Measurements from ENCODE around the gene CHST3. TPM values are rescaled to one million over a fixed set of nuclear protein-coding genes. Genes with fewer than 3 reads are reported as not detected.

CHST3 gene
- total and polyA plus RNA-seq, 11 donors, result 8.1 to 51.3 (median 25.0) TPM

DNA sequence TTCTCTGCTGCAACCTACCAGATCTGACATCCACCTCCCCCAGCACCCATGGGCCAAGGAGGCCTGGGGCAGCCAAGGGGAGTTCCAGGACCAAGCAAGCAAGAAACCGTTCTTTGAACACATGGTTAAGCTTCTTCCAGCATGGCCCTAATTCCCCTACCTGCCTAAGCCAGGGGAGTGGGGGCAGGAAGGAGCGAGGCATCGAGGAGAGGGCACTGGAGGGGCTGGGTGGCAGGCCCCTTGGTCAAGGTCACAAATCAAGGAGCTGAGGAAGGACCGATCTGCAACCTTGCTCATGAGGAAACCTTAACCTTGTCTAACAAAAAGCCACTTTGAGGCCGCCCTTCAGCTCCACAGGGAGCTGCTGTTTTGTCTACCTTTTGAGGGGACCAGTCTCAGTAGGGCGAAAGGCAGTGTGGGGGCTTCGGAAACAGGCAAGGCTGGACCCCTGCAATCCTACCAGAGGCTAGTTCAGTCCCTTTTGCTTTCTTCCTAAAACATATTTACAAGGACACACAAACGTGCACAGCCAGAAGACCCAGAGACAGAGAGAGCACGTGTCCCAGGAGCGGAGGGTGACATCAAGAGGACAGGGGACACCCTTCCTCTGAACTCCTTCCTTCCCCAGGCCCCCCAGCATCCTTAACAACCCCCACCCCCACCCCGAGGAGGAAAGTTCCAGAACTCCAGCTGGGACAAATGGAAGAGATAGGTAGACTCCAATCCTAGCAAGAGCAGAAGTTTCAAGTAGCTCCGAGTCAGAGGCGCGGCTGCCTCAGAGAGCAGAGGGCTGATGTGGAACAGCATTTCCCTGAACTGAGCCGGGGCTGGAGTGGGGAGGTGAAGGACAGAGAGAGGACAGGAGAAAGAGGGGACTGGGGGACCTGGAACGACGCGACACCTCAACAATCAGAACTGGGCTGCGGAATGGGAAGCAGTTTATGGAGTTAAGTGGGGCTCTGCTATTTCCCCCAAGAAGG lies 95.9 kb downstream of the CHST3 start:
- intact Hi-C loops (cut with DNase I), result loop anchor here in 5 of 10 donors (5.0 to 10.0 kb wide), 4 partner anchors 47 to 267 kb away; partner anchors contain the start of genes ANAPC16 (in 3 of the 5) and ASCC1 (in 3 of the 5)
- Histone ChIP-seq H3K4me1 (peaks cover 0 to 22% (median 7%) of the 10 kb centered on the region in 12 donors), H3K27ac (no peak overlapping the region), H3K4me3 (no peak overlapping the region), H3K9me3 (no peaks in the 10 kb centered on the region), H3K27me3 (no peaks in the 10 kb centered on the region), H3K36me3 (peaks cover 0 to 4% (median 0%) of the 10 kb centered on the region in 9 donors)
- DNase-seq (no peak), ATAC-seq (no peak)
- TF ChIP-seq, protein P1, sequence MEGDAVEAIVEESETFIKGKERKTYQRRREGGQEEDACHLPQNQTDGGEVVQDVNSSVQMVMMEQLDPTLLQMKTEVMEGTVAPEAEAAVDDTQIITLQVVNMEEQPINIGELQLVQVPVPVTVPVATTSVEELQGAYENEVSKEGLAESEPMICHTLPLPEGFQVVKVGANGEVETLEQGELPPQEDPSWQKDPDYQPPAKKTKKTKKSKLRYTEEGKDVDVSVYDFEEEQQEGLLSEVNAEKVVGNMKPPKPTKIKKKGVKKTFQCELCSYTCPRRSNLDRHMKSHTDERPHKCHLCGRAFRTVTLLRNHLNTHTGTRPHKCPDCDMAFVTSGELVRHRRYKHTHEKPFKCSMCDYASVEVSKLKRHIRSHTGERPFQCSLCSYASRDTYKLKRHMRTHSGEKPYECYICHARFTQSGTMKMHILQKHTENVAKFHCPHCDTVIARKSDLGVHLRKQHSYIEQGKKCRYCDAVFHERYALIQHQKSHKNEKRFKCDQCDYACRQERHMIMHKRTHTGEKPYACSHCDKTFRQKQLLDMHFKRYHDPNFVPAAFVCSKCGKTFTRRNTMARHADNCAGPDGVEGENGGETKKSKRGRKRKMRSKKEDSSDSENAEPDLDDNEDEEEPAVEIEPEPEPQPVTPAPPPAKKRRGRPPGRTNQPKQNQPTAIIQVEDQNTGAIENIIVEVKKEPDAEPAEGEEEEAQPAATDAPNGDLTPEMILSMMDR (IDR thresholded peaks at IDR 0.05), result no peak
- TF ChIP-seq POLR2A (IDR thresholded peaks at IDR 0.05), result no peak
- WGBS, 4 donors, result 80 to 88% (median 83%) methylated on average over 18 to 19 of the region's 19 CpGs

DNA sequence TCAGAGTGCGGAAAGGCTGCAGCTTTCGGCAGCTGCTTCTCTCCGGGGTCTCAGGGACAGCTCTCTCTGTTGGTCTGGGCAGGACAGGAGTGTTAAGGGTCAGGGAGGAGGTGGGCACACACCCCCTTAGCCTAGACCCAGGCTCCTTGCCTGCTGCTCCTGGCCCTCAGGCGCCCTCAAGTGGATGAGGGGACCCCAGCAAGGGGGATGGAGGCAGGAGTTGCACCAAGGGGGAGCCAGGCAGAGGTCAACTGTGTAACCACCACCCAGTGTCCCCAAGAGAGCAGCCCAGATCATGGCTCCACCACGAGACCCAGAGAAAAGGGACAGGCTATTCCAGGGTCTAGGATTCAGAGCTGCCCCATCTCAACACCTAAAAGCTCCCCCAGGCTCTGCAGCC lies 97.3 kb downstream of the CHST3 start:
- TF ChIP-seq POLR2A (IDR thresholded peaks at IDR 0.05), result no peak
- TF ChIP-seq, protein P1 (IDR thresholded peaks at IDR 0.05), result peak in 2 of 12 donors; percentile 17 to 20
- Histone ChIP-seq H3K9me3 (no peaks in the 10 kb centered on the region), H3K36me3 (peaks cover 0 to 16% (median 0%) of the 10 kb centered on the region in 9 donors), H3K4me1 (peaks cover 0 to 30% (median 10%) of the 10 kb centered on the region in 12 donors), H3K4me3 (no peak overlapping the region), H3K27ac (no peak overlapping the region), H3K27me3 (no peaks in the 10 kb centered on the region)
- 81 to 91% (median 88%) methylated on average over 5 of the region's 5 CpGs for WGBS, 4 donors
- DNase-seq (no peak), ATAC-seq (no peak)
- intact Hi-C loops (cut with DNase I), result no loop called here

DNA sequence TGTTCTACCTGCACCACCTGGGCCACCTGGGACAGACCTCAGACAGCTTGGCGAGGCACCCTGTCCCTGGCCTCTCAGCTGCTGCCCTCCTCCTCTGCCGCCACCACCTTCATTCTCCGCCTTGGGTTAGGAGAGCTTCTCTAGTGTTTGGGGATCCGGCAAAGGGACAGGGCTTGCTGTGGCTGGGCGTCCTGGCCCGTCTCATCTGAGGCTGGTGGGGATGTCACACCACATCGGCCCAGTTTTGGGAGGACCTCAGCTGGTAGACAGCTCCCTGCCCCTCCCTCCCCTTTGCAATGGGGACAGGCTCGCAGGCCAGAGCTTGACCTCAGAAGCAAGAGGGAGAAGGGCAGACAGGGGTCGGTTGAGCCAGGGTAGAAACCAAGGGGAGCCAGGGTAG lies 97.7 kb downstream of the CHST3 start:
- Histone ChIP-seq H3K4me3 (no peak overlapping the region), H3K27ac (no peak overlapping the region), H3K27me3 (no peaks in the 10 kb centered on the region), H3K36me3 (peaks cover 0 to 20% (median 0%) of the 10 kb centered on the region in 9 donors), H3K4me1 (peaks cover 0 to 30% (median 11%) of the 10 kb centered on the region in 12 donors), H3K9me3 (no peaks in the 10 kb centered on the region)
- no peak for ATAC-seq
- WGBS, 4 donors, result 90 to 93% (median 92%) methylated on average over 9 of the region's 9 CpGs
- intact Hi-C loops (cut with DNase I), result no loop called here
- TF ChIP-seq, protein P1 (IDR thresholded peaks at IDR 0.05), result no peak
- no peak for TF ChIP-seq POLR2A (IDR thresholded peaks at IDR 0.05)
- DNase-seq, result no peak

DNA sequence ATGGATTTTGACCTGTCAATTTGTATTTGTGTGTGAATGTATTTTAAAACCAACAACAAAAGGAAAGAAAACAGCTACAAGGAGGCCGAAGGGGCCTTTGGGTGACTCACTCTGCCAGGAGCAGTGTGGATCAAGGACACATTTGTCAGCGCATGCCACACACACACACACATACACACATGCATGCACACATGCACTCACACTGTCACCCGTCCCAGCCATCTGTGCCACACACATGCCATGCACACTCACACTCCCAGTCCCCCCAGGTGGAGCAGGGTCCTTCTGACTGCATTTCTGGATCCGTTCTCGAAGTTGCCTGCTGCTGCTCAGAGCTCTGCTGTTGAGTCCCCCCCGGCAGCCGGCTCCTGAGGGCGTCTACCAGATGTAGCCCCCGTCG lies 98.2 kb downstream of the CHST3 start:
- WGBS, 4 donors, result 97 to 98% (median 97%) methylated on average over 10 of the region's 10 CpGs
- peaks cover 0 to 20% (median 0%) of the 10 kb centered on the region in 9 donors for H3K36me3 ChIP-seq
- intact Hi-C loops (cut with DNase I), result no loop called here
- DNase-seq (no peak), ATAC-seq (no peak)
- H3K4me3 ChIP-seq, result no peak overlapping the region
- no peak overlapping the region for H3K27ac ChIP-seq
- H3K9me3 ChIP-seq, result no peaks in the 10 kb centered on the region
- H3K27me3 ChIP-seq, result no peaks in the 10 kb centered on the region
- TF ChIP-seq POLR2A (IDR thresholded peaks at IDR 0.05), result no peak
- TF ChIP-seq, protein P1 (IDR thresholded peaks at IDR 0.05), result no peak
- H3K4me1 ChIP-seq, result peaks cover 0 to 35% (median 12%) of the 10 kb centered on the region in 12 donors

All from heart left ventricle (tissue), 16 donors.